HepG2 (cell line): ENCODE data around the gene ACTN2. TPM values are rescaled to one million over a fixed set of nuclear protein-coding genes. Genes with fewer than 3 reads are reported as not detected.

Experiments used
- ATF7 ChIP-seq, 2 experiments: fragments of 450-650 bp in 1 of 2; sonication (generic) in 1 of 2; formaldehyde crosslinking in 1 of 2; IDR thresholded peaks; 2 replicates each; pipeline versions ENCODE4 v1.4.0 to v1.6.1; 2016 to 2020; ENCODE audit warnings: antibody characterized with exemption in 1 of 2, mild to moderate bottlenecking in 1 of 2, missing genetic modification reagents in 1 of 2
- CREB3 ChIP-seq: sonication (generic); formaldehyde crosslinking; IDR thresholded peaks from 2 replicates; pipeline ENCODE4 v1.5.0; 2020; ENCODE audit warnings: missing genetic modification reagents
- NCOA2 ChIP-seq: sonication (generic); formaldehyde crosslinking; IDR thresholded peaks from 2 replicates; pipeline ENCODE4 v1.8.0; 2022; ENCODE audit warnings: inconsistent platforms
- NFE2L2 ChIP-seq: fragments of 150-350 bp; IDR thresholded peaks from 2 replicates; pipeline ENCODE4 v1.6.1; 2014; ENCODE audit warnings: low read length
- SCMH1 ChIP-seq: sonication (generic); formaldehyde crosslinking; IDR thresholded peaks from 2 replicates; pipeline ENCODE4 v1.9.0; 2021; ENCODE audit warnings: missing genetic modification reagents, mild to moderate bottlenecking, borderline replicate concordance
- SMYD3 ChIP-seq: sonication (generic); formaldehyde crosslinking; IDR thresholded peaks from 2 replicates; pipeline ENCODE4 v1.8.1; 2023; ENCODE audit warnings: mild to moderate bottlenecking, missing genetic modification reagents
- TCF12 ChIP-seq, 2 experiments: fragments of 450-650 bp in 1 of 2; sonication (generic) in 1 of 2; formaldehyde crosslinking in 1 of 2; IDR thresholded peaks; 2 replicates each; pipeline versions ENCODE4 v1.6.1 to v1.8.0; 2017 to 2022; ENCODE audit warnings: antibody characterized with exemption in 1 of 2, mild to moderate bottlenecking in 1 of 2, missing genetic modification reagents in 1 of 2, moderate library complexity in 1 of 2
- TFAP4 ChIP-seq: sonication (generic); IDR thresholded peaks from 2 replicates; pipeline ENCODE4 v1.6.1; 2016; ENCODE audit warnings: low read depth, borderline replicate concordance
- TFDP2 ChIP-seq: sonication (generic); formaldehyde crosslinking; IDR thresholded peaks from 2 replicates; pipeline ENCODE4 v1.4.0; 2020; ENCODE audit warnings: missing genetic modification reagents
- ZBED4 ChIP-seq: sonication (generic); formaldehyde crosslinking; IDR thresholded peaks from 2 replicates; pipeline ENCODE4 v1.4.0; 2020; ENCODE audit warnings: missing genetic modification reagents, borderline replicate concordance
- ZBTB43 ChIP-seq: sonication (generic); formaldehyde crosslinking; conservative IDR thresholded peaks from 2 replicates; pipeline ENCODE4 v1.4.0; 2020; ENCODE audit warnings: missing genetic modification reagents
- ZFAT ChIP-seq: sonication (generic); formaldehyde crosslinking; conservative IDR thresholded peaks from 2 replicates; pipeline ENCODE4 v1.8.1; 2023; ENCODE audit warnings: missing genetic modification reagents, inconsistent platforms
- ZFP36L1 ChIP-seq: sonication (generic); formaldehyde crosslinking; IDR thresholded peaks from 2 replicates; pipeline ENCODE4 v1.8.0; 2022; ENCODE audit warnings: mild to moderate bottlenecking, missing genetic modification reagents, moderate library complexity
- ZMAT3 ChIP-seq: sonication (generic); formaldehyde crosslinking; conservative IDR thresholded peaks from 2 replicates; pipeline ENCODE4 v1.7.0; 2021; ENCODE audit warnings: missing genetic modification reagents
- ZNF441 ChIP-seq: sonication (generic); formaldehyde crosslinking; IDR thresholded peaks from 2 replicates; pipeline ENCODE4 v1.7.0; 2021; ENCODE audit warnings: missing genetic modification reagents, borderline replicate concordance
- ZNF780A ChIP-seq: sonication (generic); formaldehyde crosslinking; IDR thresholded peaks from 2 replicates; pipeline ENCODE4 v1.8.0; 2022; ENCODE audit warnings: mild to moderate bottlenecking, missing genetic modification reagents, moderate library complexity
- polyA plus RNA-seq, 8 experiments: library from polyadenylated mRNA; depleted of rRNA in 3 of 8; stranded (reverse) in 7 of 8; unstranded in 1 of 8; fragments of >200 nt; fragmentation: Illumina TruSeq in 4 of 8; extraction: Trizol in 4 of 8; gene quantifications; 2 replicates each; pipeline versions ENCODE4 v1.2.1 to v1.2.3, GENCODE V29; 2011 to 2016; ENCODE audit warnings: low read depth in 4 of 8, missing spikeins in 1 of 8, mixed read lengths in 1 of 8; ENCODE audit not compliant: insufficient read depth in 1 of 8
- total RNA-seq, 5 experiments: library from RNA; depleted of rRNA; stranded (reverse); fragments of >200 nt; fragmentation: Illumina TruSeq; extraction: Trizol; gene quantifications; 2 replicates each; pipeline ENCODE4 v1.2.3, GENCODE V29; 2016; ENCODE audit warnings: low read depth in 1 of 5
- TF ChIP-seq, protein P1 (sequence below): sonication (generic); formaldehyde crosslinking; IDR thresholded peaks from 2 replicates; pipeline ENCODE4 v1.5.1; 2020; ENCODE audit warnings: missing genetic modification reagents, mild to moderate bottlenecking, borderline replicate concordance

The ACTN2 gene
- total and polyA plus RNA-seq, 2 of the 13 experiments (the other 11 are each of a cell fraction or from before 2014, with no cell fraction given): 0.04 to 0.13 TPM

- no peak for TF ChIP-seq ZBED4
- TF ChIP-seq SMYD3 (CRISPR knock-in tag): peak; percentile 75; the same call in 1 of the 2 replicates
- TF ChIP-seq NCOA2 (CRISPR knock-in tag): no peak; the same call in 1 of the 2 replicates
- peak; percentile 88 for TF ChIP-seq TFDP2 (CRISPR knock-in tag)
- peak; percentile 85 for TF ChIP-seq ZMAT3 (CRISPR knock-in tag)
- no peak for TF ChIP-seq ZFP36L1 (CRISPR knock-in tag)
- TF ChIP-seq SCMH1 (CRISPR knock-in tag): no peak
- no peak for TF ChIP-seq ZNF780A
- peak; percentile 57 for TF ChIP-seq ZNF441 (CRISPR knock-in tag)
- TF ChIP-seq, protein P1, sequence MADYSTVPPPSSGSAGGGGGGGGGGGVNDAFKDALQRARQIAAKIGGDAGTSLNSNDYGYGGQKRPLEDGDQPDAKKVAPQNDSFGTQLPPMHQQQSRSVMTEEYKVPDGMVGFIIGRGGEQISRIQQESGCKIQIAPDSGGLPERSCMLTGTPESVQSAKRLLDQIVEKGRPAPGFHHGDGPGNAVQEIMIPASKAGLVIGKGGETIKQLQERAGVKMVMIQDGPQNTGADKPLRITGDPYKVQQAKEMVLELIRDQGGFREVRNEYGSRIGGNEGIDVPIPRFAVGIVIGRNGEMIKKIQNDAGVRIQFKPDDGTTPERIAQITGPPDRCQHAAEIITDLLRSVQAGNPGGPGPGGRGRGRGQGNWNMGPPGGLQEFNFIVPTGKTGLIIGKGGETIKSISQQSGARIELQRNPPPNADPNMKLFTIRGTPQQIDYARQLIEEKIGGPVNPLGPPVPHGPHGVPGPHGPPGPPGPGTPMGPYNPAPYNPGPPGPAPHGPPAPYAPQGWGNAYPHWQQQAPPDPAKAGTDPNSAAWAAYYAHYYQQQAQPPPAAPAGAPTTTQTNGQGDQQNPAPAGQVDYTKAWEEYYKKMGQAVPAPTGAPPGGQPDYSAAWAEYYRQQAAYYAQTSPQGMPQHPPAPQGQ (CRISPR knock-in tag): no peak
- TF ChIP-seq CREB3 (CRISPR knock-in tag): no peak
- no peak for TF ChIP-seq NFE2L2
- peak; percentile 69; the same call in 1 of the 2 replicates for TF ChIP-seq ZFAT (CRISPR knock-in tag)
- 0 out of 2 replicates have a peak, but pooled peaks have one; percentile 22 for TF ChIP-seq ZBTB43
- no peak for TF ChIP-seq TCF12 (IDR thresholded peaks at IDR 0.05)
- peak; percentile 90 for TF ChIP-seq TCF12 (CRISPR knock-in tag; IDR thresholded peaks at IDR 0.05)
- TF ChIP-seq TFAP4: no peak
- TF ChIP-seq ATF7 (IDR thresholded peaks at IDR 0.05): no peak
- no peak for TF ChIP-seq ATF7 (CRISPR knock-in tag; IDR thresholded peaks at IDR 0.05)
These were observed 108.9 kb downstream of the ACTN2 start, which contains the start of gene MTR (continued) for GRCh38 chr1:236795035-236795756.
